Esophagus muscularis mucosa (tissue), 4 donors: ENCODE data around the gene AIG1.

Source experiments
- EP300 ChIP-seq: sonication (generic); formaldehyde crosslinking; IDR thresholded peaks from one replicate; pipeline ENCODE4 v1.6.1; 2017; ENCODE audit warnings: antibody characterized with exemption
- POLR2A ChIP-seq: fragments of 450-650 bp; IDR thresholded peaks from one replicate; pipeline ENCODE4 v1.6.1; 2017; ENCODE audit warnings: antibody characterized with exemption, moderate library complexity, mild to moderate bottlenecking, low read depth
- POLR2AphosphoS5 ChIP-seq, 2 donors: sonication (generic); formaldehyde crosslinking; IDR thresholded peaks; one replicate each; pipeline ENCODE4 v1.6.1; 2017; ENCODE audit warnings: antibody characterized with exemption in 2 of 2
- TF ChIP-seq, protein P1 (sequence below), 3 experiments: fragments of 200-600 bp in 2 of 3; fragments of 450-650 bp in 1 of 3; sonication (generic) in 2 of 3; IDR thresholded peaks; one replicate each; pipeline ENCODE4 v1.5.1; 2017 to 2019; ENCODE audit warnings: antibody characterized with exemption in 3 of 3, mild to moderate bottlenecking in 2 of 3, moderate library complexity in 1 of 3

DNA sequence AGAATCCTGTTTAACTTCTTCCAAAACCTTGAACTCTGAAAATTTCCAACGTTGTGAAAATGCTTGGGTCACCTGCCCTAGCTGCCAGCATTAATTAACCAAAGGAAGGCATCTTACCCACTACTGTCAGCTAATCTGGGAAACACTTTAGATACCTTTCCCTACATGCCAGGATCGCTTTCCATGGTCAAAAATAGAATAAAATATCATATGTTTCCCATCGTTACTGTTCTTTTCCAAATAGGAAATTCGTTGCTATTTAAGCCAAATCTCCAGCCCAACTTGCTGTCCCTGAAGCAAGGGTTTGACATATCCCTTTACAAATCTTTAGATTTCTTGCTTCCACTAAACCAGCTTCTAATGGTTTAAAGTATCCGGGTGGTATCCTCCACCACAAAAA, 157.5 kb downstream of the AIG1 start:
- TF ChIP-seq, protein P1, sequence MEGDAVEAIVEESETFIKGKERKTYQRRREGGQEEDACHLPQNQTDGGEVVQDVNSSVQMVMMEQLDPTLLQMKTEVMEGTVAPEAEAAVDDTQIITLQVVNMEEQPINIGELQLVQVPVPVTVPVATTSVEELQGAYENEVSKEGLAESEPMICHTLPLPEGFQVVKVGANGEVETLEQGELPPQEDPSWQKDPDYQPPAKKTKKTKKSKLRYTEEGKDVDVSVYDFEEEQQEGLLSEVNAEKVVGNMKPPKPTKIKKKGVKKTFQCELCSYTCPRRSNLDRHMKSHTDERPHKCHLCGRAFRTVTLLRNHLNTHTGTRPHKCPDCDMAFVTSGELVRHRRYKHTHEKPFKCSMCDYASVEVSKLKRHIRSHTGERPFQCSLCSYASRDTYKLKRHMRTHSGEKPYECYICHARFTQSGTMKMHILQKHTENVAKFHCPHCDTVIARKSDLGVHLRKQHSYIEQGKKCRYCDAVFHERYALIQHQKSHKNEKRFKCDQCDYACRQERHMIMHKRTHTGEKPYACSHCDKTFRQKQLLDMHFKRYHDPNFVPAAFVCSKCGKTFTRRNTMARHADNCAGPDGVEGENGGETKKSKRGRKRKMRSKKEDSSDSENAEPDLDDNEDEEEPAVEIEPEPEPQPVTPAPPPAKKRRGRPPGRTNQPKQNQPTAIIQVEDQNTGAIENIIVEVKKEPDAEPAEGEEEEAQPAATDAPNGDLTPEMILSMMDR (IDR thresholded peaks at IDR 0.05): no peak
- TF ChIP-seq POLR2A: no peak
- no peak for TF ChIP-seq POLR2AphosphoS5 (IDR thresholded peaks at IDR 0.05)
- TF ChIP-seq EP300: no peak
